Measurements from ENCODE around the gene ZNF493.

The ZNF493 gene

GRCh38 chr19:21398851-21399250 is 1.9 kb downstream of the ZNF493 start:
- TF ChIP-seq, protein P1, sequence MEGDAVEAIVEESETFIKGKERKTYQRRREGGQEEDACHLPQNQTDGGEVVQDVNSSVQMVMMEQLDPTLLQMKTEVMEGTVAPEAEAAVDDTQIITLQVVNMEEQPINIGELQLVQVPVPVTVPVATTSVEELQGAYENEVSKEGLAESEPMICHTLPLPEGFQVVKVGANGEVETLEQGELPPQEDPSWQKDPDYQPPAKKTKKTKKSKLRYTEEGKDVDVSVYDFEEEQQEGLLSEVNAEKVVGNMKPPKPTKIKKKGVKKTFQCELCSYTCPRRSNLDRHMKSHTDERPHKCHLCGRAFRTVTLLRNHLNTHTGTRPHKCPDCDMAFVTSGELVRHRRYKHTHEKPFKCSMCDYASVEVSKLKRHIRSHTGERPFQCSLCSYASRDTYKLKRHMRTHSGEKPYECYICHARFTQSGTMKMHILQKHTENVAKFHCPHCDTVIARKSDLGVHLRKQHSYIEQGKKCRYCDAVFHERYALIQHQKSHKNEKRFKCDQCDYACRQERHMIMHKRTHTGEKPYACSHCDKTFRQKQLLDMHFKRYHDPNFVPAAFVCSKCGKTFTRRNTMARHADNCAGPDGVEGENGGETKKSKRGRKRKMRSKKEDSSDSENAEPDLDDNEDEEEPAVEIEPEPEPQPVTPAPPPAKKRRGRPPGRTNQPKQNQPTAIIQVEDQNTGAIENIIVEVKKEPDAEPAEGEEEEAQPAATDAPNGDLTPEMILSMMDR (IDR thresholded peaks at IDR 0.05; ENCODE audit: low read depth, low read length): no peak
- DNase-seq (ENCODE audit: low read depth in 2 of 2): peak in 1 of 2 donors; percentile 11
- no peak overlapping the region for H3K4me3 ChIP-seq (replicated peaks in 1 of 2; ENCODE audit: low read depth in 2 of 2, low read length in 2 of 2)

DNA sequence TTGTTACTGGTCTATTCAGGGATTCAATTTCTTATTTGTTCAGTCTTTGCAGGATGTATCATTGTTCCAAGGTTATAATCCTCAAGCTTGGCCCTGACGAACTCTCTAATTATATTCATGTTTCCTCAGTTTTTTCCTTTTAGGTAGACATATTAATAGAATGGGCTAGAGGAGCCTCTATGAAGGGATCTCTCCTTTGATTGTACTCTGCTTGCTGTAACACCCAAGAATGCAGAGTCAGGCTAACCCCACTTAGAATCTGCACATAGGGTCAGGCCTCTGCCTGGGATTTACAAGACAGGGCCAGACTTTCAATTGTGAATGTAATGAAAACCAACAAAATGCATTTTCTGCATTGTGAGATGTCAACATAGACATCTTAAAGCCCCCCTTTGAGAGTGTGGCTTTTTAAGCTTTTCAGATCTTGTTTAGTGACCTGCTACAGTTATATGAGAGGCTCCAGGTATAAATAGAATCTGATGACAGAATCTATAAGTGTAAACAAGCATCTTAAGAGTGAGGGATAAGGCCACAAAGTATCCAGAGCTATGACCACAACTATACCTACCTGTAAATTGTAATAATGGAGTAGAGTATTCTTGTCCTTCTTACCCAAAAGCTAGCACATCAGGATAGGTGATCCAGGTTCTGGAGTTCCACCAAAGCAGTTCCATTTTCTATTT is 5.5 kb downstream of the ZNF493 start:
- TF ChIP-seq, protein P1 (IDR thresholded peaks at IDR 0.05; ENCODE audit: low read depth, low read length): no peak
- DNase-seq (ENCODE audit: low read depth in 2 of 2): no peak
- no peak overlapping the region for H3K4me3 ChIP-seq (replicated peaks in 1 of 2; ENCODE audit: low read depth in 2 of 2, low read length in 2 of 2)

- H3K4me3 ChIP-seq (replicated peaks in 1 of 2; ENCODE audit: low read depth in 2 of 2, low read length in 2 of 2): no peak overlapping the region
- DNase-seq (ENCODE audit: low read depth in 2 of 2): no peak
- TF ChIP-seq, protein P1 (IDR thresholded peaks at IDR 0.05; ENCODE audit: low read depth, low read length): no peak
Observed at GRCh38 chr19:21410166-21410565, 13.2 kb downstream of the ZNF493 start.

GRCh38 chr19:21422244-21422643 is 25.3 kb downstream of the ZNF493 start:
- DNase-seq (ENCODE audit: low read depth in 2 of 2): no peak
- TF ChIP-seq, protein P1 (IDR thresholded peaks at IDR 0.05; ENCODE audit: low read depth, low read length): no peak
- H3K4me3 ChIP-seq (replicated peaks in 1 of 2; ENCODE audit: low read depth in 2 of 2, low read length in 2 of 2): no peak overlapping the region

DNA sequence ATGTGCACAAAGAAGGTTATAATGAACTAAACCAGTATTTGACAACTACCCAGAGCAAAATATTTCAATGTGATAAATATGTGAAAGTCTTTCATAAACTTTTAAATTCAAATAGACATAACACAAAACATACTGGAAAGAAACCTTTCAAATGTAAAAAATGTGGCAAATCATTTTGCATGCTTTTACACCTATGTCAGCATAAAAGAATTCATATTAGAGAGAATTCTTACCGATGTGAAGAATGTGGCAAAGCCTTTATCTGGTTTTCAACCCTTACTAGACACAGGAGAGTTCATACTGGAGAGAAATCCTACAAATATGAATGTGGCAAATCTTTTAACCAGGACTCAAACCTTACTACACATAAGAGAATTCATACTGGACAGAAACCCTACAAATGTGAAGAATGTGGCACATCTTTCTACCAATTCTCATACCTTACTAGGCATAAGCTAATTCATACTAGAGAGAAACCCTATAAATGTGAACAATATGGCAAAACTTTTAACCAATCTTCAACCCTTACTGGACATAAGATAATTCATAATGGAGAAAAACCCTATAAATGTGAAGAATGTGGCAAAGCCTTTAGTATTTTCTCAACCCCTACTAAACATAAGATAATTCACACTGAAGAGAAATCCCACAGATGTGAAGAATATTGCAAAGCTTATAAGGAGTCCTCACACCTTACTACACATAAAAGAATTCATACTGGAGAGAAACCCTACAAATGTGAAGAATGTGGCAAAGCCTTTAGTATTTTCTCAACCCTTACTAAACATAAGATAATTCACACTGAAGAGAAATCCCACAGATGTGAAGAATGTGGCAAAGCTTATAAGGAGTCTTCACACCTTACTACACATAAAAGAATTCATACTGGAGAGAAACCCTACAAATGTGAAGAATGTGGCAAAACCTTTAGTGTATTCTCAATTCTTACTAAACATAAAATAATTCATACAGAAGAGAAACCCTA is 26.4 kb downstream of the ZNF493 start:
- TF ChIP-seq, protein P1 (IDR thresholded peaks at IDR 0.05; ENCODE audit: low read depth, low read length): no peak
- no peak overlapping the region for H3K4me3 ChIP-seq (replicated peaks in 1 of 2; ENCODE audit: low read depth in 2 of 2, low read length in 2 of 2)
- no peak for DNase-seq (ENCODE audit: low read depth in 2 of 2)

- no peak for DNase-seq (ENCODE audit: low read depth in 2 of 2)
Observed at GRCh38 chr19:21430675-21431074, 33.7 kb downstream of the ZNF493 start.

More at GRCh38 chr19:21430675-21431074, 33.7 kb downstream of the ZNF493 start:
- H3K4me3 ChIP-seq (replicated peaks in 1 of 2; ENCODE audit: low read depth in 2 of 2, low read length in 2 of 2): no peak overlapping the region
- TF ChIP-seq, protein P1 (IDR thresholded peaks at IDR 0.05; ENCODE audit: low read depth, low read length): no peak

Measured in cardiac fibroblast (primary cell).